Frontal cortex (tissue), 1 donor: Measurements from ENCODE around the gene PLCG1. TPM values are rescaled to one million over a fixed set of nuclear protein-coding genes. Genes with fewer than 3 reads are reported as not detected.

Experiments
- small RNA-seq: library from RNA; depleted of rRNA; stranded (forward); fragments of <200 nt; gene quantifications from one replicate; pipeline ENCODE3, GENCODE V24; 2014
- total RNA-seq: library from RNA; depleted of rRNA; stranded (reverse); fragments of >200 nt; gene quantifications from one replicate; pipeline ENCODE4 v1.2.3, GENCODE V29; 2014

PLCG1 gene
- total RNA-seq, 1 donor from 2014 or later = 91.3 TPM

Small RNA genes lying within 50 kb of the gene (small RNA-seq; reads per million reads assigned to genes)
- not detected for gene AL022394.1
- gene MIR6871 = not detected

Other genes starting within 250 kb of the PLCG1 start
- gene TOP1, start 108.7 kb upstream of the PLCG1 start, total RNA-seq = 26.5 TPM
- gene ZHX3, start 180.2 kb downstream of the PLCG1 start, total RNA-seq = 14.3 TPM
- 0.41 TPM for gene LPIN3, start 203.3 kb downstream of the PLCG1 start, total RNA-seq
- 1.6 TPM for gene EMILIN3, start 229.3 kb downstream of the PLCG1 start, total RNA-seq